Astrocyte (in vitro differentiated cells and primary cell): Measurements from ENCODE around the gene OR51I2. TPM values are rescaled to one million over a fixed set of nuclear protein-coding genes. Genes with fewer than 3 reads are reported as not detected.

Experiments
- DNase-seq: peaks from one replicate; pipeline ENCODE4 v3.0.0-alpha.2; 2010; ENCODE audit warnings: low read depth
- FAIRE-seq: peaks from 2 replicates; lab custom pipeline; 2011; peaks lifted over from hg19 to GRCh38; lab: Jason Lieb, UNC
- H2AFZ ChIP-seq: 2 replicates; pipeline ENCODE4 v1.6.0; 2012; ENCODE audit warnings: low read depth, low read length, inconsistent platforms
- H3K27ac ChIP-seq: 2 replicates; pipeline ENCODE4 v1.5.1; 2011; ENCODE audit warnings: low read depth, low read length, inconsistent platforms
- H3K27me3 ChIP-seq: 2 replicates; pipeline ENCODE4 v1.6.0; 2011; ENCODE audit warnings: low read length, inconsistent platforms; ENCODE audit not compliant: insufficient read depth
- H3K36me3 ChIP-seq: 2 replicates; pipeline ENCODE4 v1.5.1; 2011; ENCODE audit warnings: low read length, inconsistent platforms; ENCODE audit not compliant: insufficient read depth
- H3K4me1 ChIP-seq: 2 replicates; pipeline ENCODE4 v1.5.1; 2011; ENCODE audit warnings: low read length, inconsistent platforms; ENCODE audit not compliant: insufficient read depth
- H3K4me2 ChIP-seq: 2 replicates; pipeline ENCODE4 v1.6.0; 2012; ENCODE audit warnings: low read length, inconsistent platforms
- H3K4me3 ChIP-seq: 2 replicates; pipeline ENCODE4 v1.5.1; 2011; ENCODE audit warnings: low read depth, mild to moderate bottlenecking, low read length, inconsistent platforms; ENCODE audit not compliant: insufficient read depth
- H3K79me2 ChIP-seq: 2 replicates; pipeline ENCODE4 v1.6.0; 2012; ENCODE audit warnings: mild to moderate bottlenecking, low read length, inconsistent platforms; ENCODE audit not compliant: insufficient read depth
- H3K9ac ChIP-seq: 2 replicates; pipeline ENCODE4 v1.6.0; 2012; ENCODE audit warnings: mild to moderate bottlenecking, low read length, inconsistent platforms
- H3K9me3 ChIP-seq: 2 replicates; pipeline ENCODE4 v1.5.1; 2012; ENCODE audit warnings: low read depth, mild to moderate bottlenecking, low read length, inconsistent platforms; ENCODE audit not compliant: insufficient read depth
- H4K20me1 ChIP-seq: 2 replicates; pipeline ENCODE4 v1.6.0; 2012; ENCODE audit warnings: low read length, inconsistent platforms; ENCODE audit not compliant: insufficient read depth
- H3K27ac Mint-ChIP-seq: one replicate; pipeline ENCODE4 v1.8.0; 2021; ENCODE audit warnings: mild to moderate bottlenecking, mixed read lengths; ENCODE audit not compliant: unreplicated experiment
- H3K27me3 Mint-ChIP-seq: one replicate; pipeline ENCODE4 v1.8.0; 2021; ENCODE audit warnings: low read depth, mixed read lengths; ENCODE audit not compliant: unreplicated experiment
- H3K36me3 Mint-ChIP-seq: one replicate; pipeline ENCODE4 v1.8.0; 2021; ENCODE audit warnings: low read depth, mixed read lengths; ENCODE audit not compliant: unreplicated experiment
- H3K4me1 Mint-ChIP-seq: one replicate; pipeline ENCODE4 v1.8.0; 2021; ENCODE audit warnings: low read depth, mixed read lengths; ENCODE audit not compliant: unreplicated experiment
- H3K4me3 Mint-ChIP-seq: one replicate; pipeline ENCODE4 v1.8.0; 2021; ENCODE audit warnings: mild to moderate bottlenecking, moderate library complexity, mixed read lengths; ENCODE audit not compliant: unreplicated experiment
- H3K9me3 Mint-ChIP-seq: one replicate; pipeline ENCODE4 v1.8.0; 2021; ENCODE audit warnings: mild to moderate bottlenecking, mixed read lengths; ENCODE audit not compliant: unreplicated experiment
- CTCF ChIP-seq: IDR thresholded peaks from 2 replicates; pipeline ENCODE4 v1.5.1; 2011; ENCODE audit warnings: low read depth, mild to moderate bottlenecking, inconsistent platforms, low read length, moderate library complexity; ENCODE audit not compliant: insufficient read depth
- EZH2 ChIP-seq: IDR thresholded peaks from 2 replicates; pipeline ENCODE4 v1.6.1; 2012; ENCODE audit warnings: mild to moderate bottlenecking, low read length, inconsistent platforms; ENCODE audit not compliant: insufficient read depth
- total RNA-seq: library from RNA; stranded (reverse); gene quantifications from 2 replicates; pipeline ENCODE4 v1.2.1, GENCODE V29; 2021

The OR51I2 gene
- total RNA-seq, 1 donor from 2014 or later: not detected

DNA sequence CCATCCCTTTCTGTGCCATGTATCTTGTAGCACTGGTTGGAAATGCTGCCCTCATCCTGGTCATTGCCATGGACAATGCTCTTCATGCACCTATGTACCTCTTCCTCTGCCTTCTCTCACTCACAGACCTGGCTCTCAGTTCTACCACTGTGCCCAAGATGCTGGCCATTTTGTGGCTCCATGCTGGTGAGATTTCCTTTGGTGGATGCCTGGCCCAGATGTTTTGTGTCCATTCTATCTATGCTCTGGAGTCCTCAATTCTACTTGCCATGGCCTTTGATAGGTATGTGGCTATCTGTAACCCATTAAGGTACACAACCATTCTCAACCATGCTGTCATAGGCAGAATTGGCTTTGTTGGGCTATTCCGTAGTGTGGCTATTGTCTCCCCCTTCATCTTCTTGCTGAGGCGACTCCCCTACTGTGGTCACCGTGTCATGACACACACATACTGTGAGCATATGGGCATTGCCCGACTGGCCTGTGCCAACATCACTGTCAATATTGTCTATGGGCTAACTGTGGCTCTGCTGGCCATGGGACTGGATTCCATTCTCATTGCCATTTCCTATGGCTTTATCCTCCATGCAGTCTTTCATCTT is 39.8 kb downstream of the OR51I2 start:
- H2AFZ ChIP-seq: no peak overlapping the region
- Mint-ChIP-seq H3K9me3 (peaks cover 2% of the 10 kb centered on the region), H3K27ac (no peak overlapping the region), H3K4me1 (peaks cover 3% of the 10 kb centered on the region), H3K27me3 (no peaks in the 10 kb centered on the region), H3K4me3 (no peak overlapping the region), H3K36me3 (no peaks in the 10 kb centered on the region)
- TF ChIP-seq CTCF: no peak
- no peak for TF ChIP-seq EZH2
- no peak overlapping the region for H3K9ac ChIP-seq
- DNase-seq: no peak
- H3K4me2 ChIP-seq: no peak overlapping the region
- H3K27ac ChIP-seq: no peak overlapping the region
- H3K27me3 ChIP-seq: no peaks in the 10 kb centered on the region
- no peaks in the 10 kb centered on the region for H3K9me3 ChIP-seq
- H3K4me3 ChIP-seq: no peak overlapping the region
- no peak for FAIRE-seq
- H4K20me1 ChIP-seq: no peaks in the 10 kb centered on the region
- no peaks in the 10 kb centered on the region for H3K79me2 ChIP-seq
- no peaks in the 10 kb centered on the region for H3K36me3 ChIP-seq
- H3K4me1 ChIP-seq: no peaks in the 10 kb centered on the region

GRCh38 chr11:5489576-5490357 is 40.6 kb downstream of the OR51I2 start:
- Mint-ChIP-seq H3K4me1 (peaks cover 3% of the 10 kb centered on the region), H3K27me3 (no peaks in the 10 kb centered on the region), H3K27ac (no peak overlapping the region), H3K4me3 (no peak overlapping the region), H3K9me3 (peaks cover 2% of the 10 kb centered on the region), H3K36me3 (no peaks in the 10 kb centered on the region)
- H3K36me3 ChIP-seq: no peaks in the 10 kb centered on the region
- TF ChIP-seq EZH2: no peak
- TF ChIP-seq CTCF: no peak
- no peak overlapping the region for H3K4me2 ChIP-seq
- no peaks in the 10 kb centered on the region for H3K27me3 ChIP-seq
- no peaks in the 10 kb centered on the region for H3K4me1 ChIP-seq
- no peak overlapping the region for H3K4me3 ChIP-seq
- H2AFZ ChIP-seq: no peak overlapping the region
- H4K20me1 ChIP-seq: no peaks in the 10 kb centered on the region
- H3K9me3 ChIP-seq: no peaks in the 10 kb centered on the region
- no peak overlapping the region for H3K9ac ChIP-seq
- DNase-seq (peak; percentile 1), FAIRE-seq (no peak)
- H3K79me2 ChIP-seq: no peaks in the 10 kb centered on the region
- H3K27ac ChIP-seq: no peak overlapping the region

GRCh38 chr11:5499671-5500070 is 50.5 kb downstream of the OR51I2 start:
- no peak overlapping the region for H3K27ac Mint-ChIP-seq
- H3K9me3 Mint-ChIP-seq: no peaks in the 10 kb centered on the region
- H3K4me1 Mint-ChIP-seq: no peaks in the 10 kb centered on the region
- no peaks in the 10 kb centered on the region for H3K79me2 ChIP-seq
- FAIRE-seq (no peak), DNase-seq (no peak)
- no peaks in the 10 kb centered on the region for H3K36me3 Mint-ChIP-seq
- TF ChIP-seq EZH2 (no peak), CTCF (no peak)
- no peaks in the 10 kb centered on the region for H4K20me1 ChIP-seq
- H3K4me1 ChIP-seq: no peaks in the 10 kb centered on the region
- no peak overlapping the region for H3K4me3 ChIP-seq
- H3K27me3 ChIP-seq: no peaks in the 10 kb centered on the region
- H3K4me3 Mint-ChIP-seq: no peak overlapping the region
- no peaks in the 10 kb centered on the region for H3K9me3 ChIP-seq
- no peak overlapping the region for H3K27ac ChIP-seq
- no peak overlapping the region for H3K4me2 ChIP-seq
- H3K9ac ChIP-seq: no peak overlapping the region
- no peaks in the 10 kb centered on the region for H3K36me3 ChIP-seq
- H3K27me3 Mint-ChIP-seq: no peaks in the 10 kb centered on the region
- no peak overlapping the region for H2AFZ ChIP-seq
